ENCODE data around the gene BCCIP. TPM values are rescaled to one million over a fixed set of nuclear protein-coding genes. Genes with fewer than 3 reads are reported as not detected.

BCCIP gene
- polyA plus RNA-seq, 1 of the 3 experiments (the other 2 are of a cell fraction), result 28.0 TPM

DNA sequence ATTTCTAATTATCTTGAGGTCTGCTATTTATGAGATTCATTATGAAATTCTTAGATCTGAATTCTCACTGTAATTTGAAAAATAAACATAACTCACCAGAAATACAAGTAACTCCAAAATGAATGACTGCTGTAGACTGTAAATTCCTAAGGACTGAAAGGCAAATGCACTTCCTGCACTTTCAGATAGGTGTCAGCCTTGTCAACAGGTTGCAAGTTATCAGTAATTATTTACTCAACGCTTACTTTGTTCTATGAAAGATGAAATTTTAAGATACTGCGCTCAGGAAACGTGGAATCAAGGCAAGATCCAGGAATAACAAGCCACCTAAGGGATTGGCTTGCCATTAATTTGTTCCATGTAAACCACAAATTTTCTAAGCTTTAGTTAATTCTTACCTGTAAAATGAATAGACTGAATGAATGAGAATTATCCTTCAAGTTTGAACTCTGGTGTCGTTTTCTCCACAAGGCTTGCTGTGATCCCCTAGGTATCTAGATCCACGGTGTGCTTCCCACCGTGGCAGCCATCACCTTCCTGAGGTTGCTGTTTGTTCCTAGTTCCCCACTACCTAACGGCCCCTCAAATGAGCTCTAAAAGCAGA, 45.1 kb downstream of the BCCIP start (continued):
- no peak for TF ChIP-seq POLR2AphosphoS5 (IDR thresholded peaks at IDR 0.05; ENCODE audit: low read depth, low read length)
- peak; percentile 40 for TF ChIP-seq SMC3 (IDR thresholded peaks at IDR 0.05; ENCODE audit: low read depth, low read length)
- TF ChIP-seq RCOR1 (IDR thresholded peaks at IDR 0.05; ENCODE audit: low read length), result 0 out of 2 replicates have a peak, but pooled peaks have one; percentile 9
- no peak for TF ChIP-seq GABPA (IDR thresholded peaks at IDR 0.05; ENCODE audit: low read depth)
- no peak for TF ChIP-seq MEF2A (IDR thresholded peaks at IDR 0.05; ENCODE audit: borderline replicate concordance, low read depth)
- no peak for TF ChIP-seq FOSL2 (IDR thresholded peaks at IDR 0.05; ENCODE audit: borderline replicate concordance, low read depth)
- no peak for TF ChIP-seq JUND (IDR thresholded peaks at IDR 0.05)
- no peak for TF ChIP-seq RFX5 (IDR thresholded peaks at IDR 0.05; ENCODE audit: low read length)
- TF ChIP-seq, protein P1, sequence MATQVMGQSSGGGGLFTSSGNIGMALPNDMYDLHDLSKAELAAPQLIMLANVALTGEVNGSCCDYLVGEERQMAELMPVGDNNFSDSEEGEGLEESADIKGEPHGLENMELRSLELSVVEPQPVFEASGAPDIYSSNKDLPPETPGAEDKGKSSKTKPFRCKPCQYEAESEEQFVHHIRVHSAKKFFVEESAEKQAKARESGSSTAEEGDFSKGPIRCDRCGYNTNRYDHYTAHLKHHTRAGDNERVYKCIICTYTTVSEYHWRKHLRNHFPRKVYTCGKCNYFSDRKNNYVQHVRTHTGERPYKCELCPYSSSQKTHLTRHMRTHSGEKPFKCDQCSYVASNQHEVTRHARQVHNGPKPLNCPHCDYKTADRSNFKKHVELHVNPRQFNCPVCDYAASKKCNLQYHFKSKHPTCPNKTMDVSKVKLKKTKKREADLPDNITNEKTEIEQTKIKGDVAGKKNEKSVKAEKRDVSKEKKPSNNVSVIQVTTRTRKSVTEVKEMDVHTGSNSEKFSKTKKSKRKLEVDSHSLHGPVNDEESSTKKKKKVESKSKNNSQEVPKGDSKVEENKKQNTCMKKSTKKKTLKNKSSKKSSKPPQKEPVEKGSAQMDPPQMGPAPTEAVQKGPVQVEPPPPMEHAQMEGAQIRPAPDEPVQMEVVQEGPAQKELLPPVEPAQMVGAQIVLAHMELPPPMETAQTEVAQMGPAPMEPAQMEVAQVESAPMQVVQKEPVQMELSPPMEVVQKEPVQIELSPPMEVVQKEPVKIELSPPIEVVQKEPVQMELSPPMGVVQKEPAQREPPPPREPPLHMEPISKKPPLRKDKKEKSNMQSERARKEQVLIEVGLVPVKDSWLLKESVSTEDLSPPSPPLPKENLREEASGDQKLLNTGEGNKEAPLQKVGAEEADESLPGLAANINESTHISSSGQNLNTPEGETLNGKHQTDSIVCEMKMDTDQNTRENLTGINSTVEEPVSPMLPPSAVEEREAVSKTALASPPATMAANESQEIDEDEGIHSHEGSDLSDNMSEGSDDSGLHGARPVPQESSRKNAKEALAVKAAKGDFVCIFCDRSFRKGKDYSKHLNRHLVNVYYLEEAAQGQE (IDR thresholded peaks at IDR 0.05; ENCODE audit: low read depth, low read length), result no peak
- TF ChIP-seq GATA2 (CRISPR knock-in tag; IDR thresholded peaks at IDR 0.05), result no peak
- TF ChIP-seq YY1 (IDR thresholded peaks at IDR 0.05; ENCODE audit: low read depth), result no peak
- TF ChIP-seq, protein P2, sequence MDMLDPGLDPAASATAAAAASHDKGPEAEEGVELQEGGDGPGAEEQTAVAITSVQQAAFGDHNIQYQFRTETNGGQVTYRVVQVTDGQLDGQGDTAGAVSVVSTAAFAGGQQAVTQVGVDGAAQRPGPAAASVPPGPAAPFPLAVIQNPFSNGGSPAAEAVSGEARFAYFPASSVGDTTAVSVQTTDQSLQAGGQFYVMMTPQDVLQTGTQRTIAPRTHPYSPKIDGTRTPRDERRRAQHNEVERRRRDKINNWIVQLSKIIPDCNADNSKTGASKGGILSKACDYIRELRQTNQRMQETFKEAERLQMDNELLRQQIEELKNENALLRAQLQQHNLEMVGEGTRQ (IDR thresholded peaks at IDR 0.05; ENCODE audit: borderline replicate concordance, low read depth, low read length), result no peak
- TF ChIP-seq RAD21 (IDR thresholded peaks at IDR 0.05; ENCODE audit: low read length), result peak; percentile 74
- TF ChIP-seq NFIC (IDR thresholded peaks at IDR 0.05; ENCODE audit: borderline replicate concordance), result no peak

DNA sequence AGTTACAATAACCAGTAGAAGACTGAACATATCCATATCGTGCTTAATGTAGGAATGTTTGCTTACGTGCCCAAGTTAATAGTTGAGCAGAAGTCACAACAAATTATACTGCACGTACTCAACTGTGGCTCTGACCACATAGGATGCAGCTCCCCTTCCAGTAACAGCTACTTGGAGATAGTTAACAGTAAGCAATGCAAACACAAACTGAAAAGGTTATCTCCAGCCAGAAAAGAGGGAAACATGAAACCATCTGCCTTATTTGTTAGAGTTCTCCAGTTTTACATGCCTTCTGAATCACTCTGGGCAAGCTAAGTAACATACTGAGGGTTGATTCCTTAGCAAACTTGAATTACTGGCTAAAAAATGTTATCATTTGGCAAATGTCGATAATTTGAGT, 48.0 kb downstream of the BCCIP start:
- WGBS (ENCODE audit: low lambda C conversion rate), result 87% methylated on average over 4 of the region's 4 CpGs
- no peak overlapping the region for H2AFZ ChIP-seq (ENCODE audit: low read depth)
- H3K4me1 ChIP-seq (ENCODE audit: control insufficient read depth in 1 of 2, insufficient read depth in 2 of 2, low read depth in 1 of 2, low read length in 1 of 2), result no peaks in the 10 kb centered on the region
- no peak overlapping the region for H3K4me3 ChIP-seq (ENCODE audit: low read depth in 2 of 2, low read length in 1 of 2)
- TF ChIP-seq, protein P3, sequence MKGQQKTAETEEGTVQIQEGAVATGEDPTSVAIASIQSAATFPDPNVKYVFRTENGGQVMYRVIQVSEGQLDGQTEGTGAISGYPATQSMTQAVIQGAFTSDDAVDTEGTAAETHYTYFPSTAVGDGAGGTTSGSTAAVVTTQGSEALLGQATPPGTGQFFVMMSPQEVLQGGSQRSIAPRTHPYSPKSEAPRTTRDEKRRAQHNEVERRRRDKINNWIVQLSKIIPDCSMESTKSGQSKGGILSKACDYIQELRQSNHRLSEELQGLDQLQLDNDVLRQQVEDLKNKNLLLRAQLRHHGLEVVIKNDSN (IDR thresholded peaks at IDR 0.05; ENCODE audit: borderline replicate concordance, low read depth), result no peak
- TF ChIP-seq, protein P1 (IDR thresholded peaks at IDR 0.05; ENCODE audit: low read depth, low read length), result no peak
- TF ChIP-seq TCF12 (IDR thresholded peaks at IDR 0.05), result no peak
- no peak for TF ChIP-seq TEAD4 (IDR thresholded peaks at IDR 0.05; ENCODE audit: borderline replicate concordance, insufficient read depth)
- TF ChIP-seq JUND (IDR thresholded peaks at IDR 0.05), result no peak
- no peak for TF ChIP-seq GABPA (IDR thresholded peaks at IDR 0.05; ENCODE audit: low read depth)
- TF ChIP-seq MXI1 (IDR thresholded peaks at IDR 0.05; ENCODE audit: low read depth, low read length), result no peak
- TF ChIP-seq, protein P4, sequence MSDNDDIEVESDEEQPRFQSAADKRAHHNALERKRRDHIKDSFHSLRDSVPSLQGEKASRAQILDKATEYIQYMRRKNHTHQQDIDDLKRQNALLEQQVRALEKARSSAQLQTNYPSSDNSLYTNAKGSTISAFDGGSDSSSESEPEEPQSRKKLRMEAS (IDR thresholded peaks at IDR 0.05; ENCODE audit: low read depth), result no peak
- no peak for TF ChIP-seq ELF1 (IDR thresholded peaks at IDR 0.05)
- no peak for TF ChIP-seq NFIC (IDR thresholded peaks at IDR 0.05; ENCODE audit: borderline replicate concordance)
- TF ChIP-seq, protein P5, sequence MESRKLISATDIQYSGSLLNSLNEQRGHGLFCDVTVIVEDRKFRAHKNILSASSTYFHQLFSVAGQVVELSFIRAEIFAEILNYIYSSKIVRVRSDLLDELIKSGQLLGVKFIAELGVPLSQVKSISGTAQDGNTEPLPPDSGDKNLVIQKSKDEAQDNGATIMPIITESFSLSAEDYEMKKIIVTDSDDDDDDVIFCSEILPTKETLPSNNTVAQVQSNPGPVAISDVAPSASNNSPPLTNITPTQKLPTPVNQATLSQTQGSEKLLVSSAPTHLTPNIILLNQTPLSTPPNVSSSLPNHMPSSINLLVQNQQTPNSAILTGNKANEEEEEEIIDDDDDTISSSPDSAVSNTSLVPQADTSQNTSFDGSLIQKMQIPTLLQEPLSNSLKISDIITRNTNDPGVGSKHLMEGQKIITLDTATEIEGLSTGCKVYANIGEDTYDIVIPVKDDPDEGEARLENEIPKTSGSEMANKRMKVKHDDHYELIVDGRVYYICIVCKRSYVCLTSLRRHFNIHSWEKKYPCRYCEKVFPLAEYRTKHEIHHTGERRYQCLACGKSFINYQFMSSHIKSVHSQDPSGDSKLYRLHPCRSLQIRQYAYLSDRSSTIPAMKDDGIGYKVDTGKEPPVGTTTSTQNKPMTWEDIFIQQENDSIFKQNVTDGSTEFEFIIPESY (IDR thresholded peaks at IDR 0.05; ENCODE audit: borderline replicate concordance, low read depth), result no peak
- H4K20me1 ChIP-seq (ENCODE audit: insufficient read depth), result no peaks in the 10 kb centered on the region
- H3K9ac ChIP-seq, result no peak overlapping the region
- peaks cover 5% of the 10 kb centered on the region; the same call in 1 of the 2 replicates for H3K9me3 ChIP-seq
- POLR2A ChIA-PET, result no interaction called here
- no peak overlapping the region for H3K4me2 ChIP-seq
- no peak for DNase-seq
- no peak overlapping the region for H3K27ac ChIP-seq (ENCODE audit: low read depth in 2 of 2, low read length in 1 of 2)
- H3K36me3 ChIP-seq (replicated peaks in 1 of 2; ENCODE audit: control insufficient read depth in 1 of 2, insufficient read depth in 2 of 2, low read length in 1 of 2), result peaks cover 22 to 35% of the 10 kb centered on the region in 2 experiments
- no peaks in the 10 kb centered on the region for H3K79me2 ChIP-seq (ENCODE audit: insufficient read depth)
- CTCF ChIA-PET, result interaction anchor here (1.2 to 4.0 kb wide), 3 partner anchors 11 to 44 kb away, joined by 3 to 19 read pairs (median 4); partner anchors contain the start of gene DHX32
- no peaks in the 10 kb centered on the region for H3K27me3 ChIP-seq (ENCODE audit: insufficient read depth)
- H3K9me2 ChIP-seq, result no peaks in the 10 kb centered on the region
- H3F3A ChIP-seq (replicated peaks; ENCODE audit: insufficient read depth), result peaks cover 6% of the 10 kb centered on the region
